ENCODE measurements around the gene YAE1. TPM values are rescaled to one million over a fixed set of nuclear protein-coding genes. Genes with fewer than 3 reads are reported as not detected.

Gene YAE1
- total RNA-seq, 1 donor from 2014 or later, result 27.8 TPM

- Histone ChIP-seq H3K4me3 (ENCODE audit: insufficient read depth, low read depth, low read length) (no peak overlapping the region), H3K4me1 (ENCODE audit: insufficient read depth, low read length) (no peaks in the 10 kb centered on the region), H3K9ac (ENCODE audit: low read length) (no peak overlapping the region), H3K36me3 (ENCODE audit: insufficient read depth, low read length) (no peaks in the 10 kb centered on the region), H3K9me3 (ENCODE audit: insufficient read depth, low read depth, low read length) (no peaks in the 10 kb centered on the region), H2AFZ (ENCODE audit: low read depth, low read length) (no peak overlapping the region), H3K4me2 (ENCODE audit: low read length) (no peak overlapping the region), H3K79me2 (ENCODE audit: insufficient read depth, low read length) (no peaks in the 10 kb centered on the region), H3K27me3 (ENCODE audit: insufficient read depth, low read length) (peaks cover 6% of the 10 kb centered on the region), H3K27ac (ENCODE audit: low read depth, low read length) (no peak overlapping the region), H4K20me1 (ENCODE audit: insufficient read depth, low read length) (no peaks in the 10 kb centered on the region)
- no peaks in the 10 kb centered on the region for H3K36me3 Mint-ChIP-seq (ENCODE audit: low read depth, unreplicated experiment)
- DNase-seq (ENCODE audit: low read depth), result no peak
- H3K9me3 Mint-ChIP-seq (ENCODE audit: unreplicated experiment), result peaks cover 1% of the 10 kb centered on the region
- H3K4me1 Mint-ChIP-seq (ENCODE audit: low read depth, unreplicated experiment), result peaks cover 16% of the 10 kb centered on the region
- H3K27me3 Mint-ChIP-seq (ENCODE audit: low read depth, unreplicated experiment), result no peaks in the 10 kb centered on the region
- no peak overlapping the region for H3K4me3 Mint-ChIP-seq (ENCODE audit: unreplicated experiment)
- TF ChIP-seq CTCF (IDR thresholded peaks at IDR 0.05; ENCODE audit: insufficient read depth, low read depth, low read length) (no peak), EZH2 (IDR thresholded peaks at IDR 0.05; ENCODE audit: insufficient read depth, low read length) (no peak)
- no peak for FAIRE-seq
- no peak overlapping the region for H3K27ac Mint-ChIP-seq (ENCODE audit: unreplicated experiment)
Observed at GRCh38 chr7:39554583-39555165, 11.5 kb upstream of the YAE1 start.

GRCh38 chr7:39557222-39557621, 9.0 kb upstream of the YAE1 start:
- Mint-ChIP-seq H3K27me3 (ENCODE audit: low read depth, unreplicated experiment) (no peaks in the 10 kb centered on the region), H3K4me3 (ENCODE audit: unreplicated experiment) (no peak overlapping the region), H3K36me3 (ENCODE audit: low read depth, unreplicated experiment) (peaks cover 1% of the 10 kb centered on the region), H3K9me3 (ENCODE audit: unreplicated experiment) (peaks cover 2% of the 10 kb centered on the region), H3K27ac (ENCODE audit: unreplicated experiment) (no peak overlapping the region), H3K4me1 (ENCODE audit: low read depth, unreplicated experiment) (peaks cover 23% of the 10 kb centered on the region)
- Histone ChIP-seq H3K27ac (ENCODE audit: low read depth, low read length) (no peak overlapping the region), H3K4me3 (ENCODE audit: insufficient read depth, low read depth, low read length) (no peak overlapping the region), H2AFZ (ENCODE audit: low read depth, low read length) (no peak overlapping the region), H3K79me2 (ENCODE audit: insufficient read depth, low read length) (no peaks in the 10 kb centered on the region), H3K27me3 (ENCODE audit: insufficient read depth, low read length) (peaks cover 6% of the 10 kb centered on the region), H3K4me1 (ENCODE audit: insufficient read depth, low read length) (no peaks in the 10 kb centered on the region), H3K9ac (ENCODE audit: low read length) (no peak overlapping the region), H3K4me2 (ENCODE audit: low read length) (no peak overlapping the region), H3K36me3 (ENCODE audit: insufficient read depth, low read length) (no peaks in the 10 kb centered on the region), H3K9me3 (ENCODE audit: insufficient read depth, low read depth, low read length) (no peaks in the 10 kb centered on the region), H4K20me1 (ENCODE audit: insufficient read depth, low read length) (no peaks in the 10 kb centered on the region)
- FAIRE-seq (no peak), DNase-seq (ENCODE audit: low read depth) (no peak)
- TF ChIP-seq CTCF (IDR thresholded peaks at IDR 0.05; ENCODE audit: insufficient read depth, low read depth, low read length) (no peak), EZH2 (IDR thresholded peaks at IDR 0.05; ENCODE audit: insufficient read depth, low read length) (no peak)

- peaks cover 23% of the 10 kb centered on the region for H3K4me1 Mint-ChIP-seq (ENCODE audit: low read depth, unreplicated experiment)
- peaks cover 2% of the 10 kb centered on the region for H3K9me3 Mint-ChIP-seq (ENCODE audit: unreplicated experiment)
- H3K36me3 Mint-ChIP-seq (ENCODE audit: low read depth, unreplicated experiment), result peaks cover 1% of the 10 kb centered on the region
- TF ChIP-seq EZH2 (IDR thresholded peaks at IDR 0.05; ENCODE audit: insufficient read depth, low read length) (no peak), CTCF (IDR thresholded peaks at IDR 0.05; ENCODE audit: insufficient read depth, low read depth, low read length) (no peak)
- no peak overlapping the region for H3K4me3 Mint-ChIP-seq (ENCODE audit: unreplicated experiment)
- peaks cover 6% of the 10 kb centered on the region for H3K27me3 ChIP-seq (ENCODE audit: insufficient read depth, low read length)
- no peaks in the 10 kb centered on the region for H3K9me3 ChIP-seq (ENCODE audit: insufficient read depth, low read depth, low read length)
- no peaks in the 10 kb centered on the region for H3K4me1 ChIP-seq (ENCODE audit: insufficient read depth, low read length)
- H3K4me3 ChIP-seq (ENCODE audit: insufficient read depth, low read depth, low read length), result no peak overlapping the region
- H3K9ac ChIP-seq (ENCODE audit: low read length), result no peak overlapping the region
- H3K27ac Mint-ChIP-seq (ENCODE audit: unreplicated experiment), result no peak overlapping the region
- no peak overlapping the region for H3K4me2 ChIP-seq (ENCODE audit: low read length)
- FAIRE-seq, result no peak
- no peak for DNase-seq (ENCODE audit: low read depth)
- no peak overlapping the region for H3K27ac ChIP-seq (ENCODE audit: low read depth, low read length)
- H4K20me1 ChIP-seq (ENCODE audit: insufficient read depth, low read length), result no peaks in the 10 kb centered on the region
- H2AFZ ChIP-seq (ENCODE audit: low read depth, low read length), result no peak overlapping the region
- no peaks in the 10 kb centered on the region for H3K79me2 ChIP-seq (ENCODE audit: insufficient read depth, low read length)
- H3K27me3 Mint-ChIP-seq (ENCODE audit: low read depth, unreplicated experiment), result no peaks in the 10 kb centered on the region
- H3K36me3 ChIP-seq (ENCODE audit: insufficient read depth, low read length), result no peaks in the 10 kb centered on the region
Observed at GRCh38 chr7:39557911-39558310, 8.3 kb upstream of the YAE1 start.

All from astrocyte (in vitro differentiated cells and primary cell).